Natural killer cell (primary cell): ENCODE data around the gene IRF9. TPM values are rescaled to one million over a fixed set of nuclear protein-coding genes. Genes with fewer than 3 reads are reported as not detected.

ENCODE experiments used
- ATAC-seq, 3 donors: fragments of 150-1000 bp in 2 of 3; fragments of 200-7000 bp in 1 of 3; cut with Tn5 transposase; 1 replicate in 1 of 3; 2 replicates in 2 of 3; pipeline ENCODE4 v1.10.0; 2021; ENCODE audit warnings: mild to moderate bottlenecking in 2 of 3, moderate library complexity in 2 of 3
- DNase-seq, 2 donors: peaks; one replicate each; pipeline versions ENCODE4 v3.0.0 to v3.0.0-alpha.2; 2013 to 2021; ENCODE audit warnings: mixed read lengths in 1 of 2
- H3K27ac ChIP-seq: one replicate; pipeline ENCODE4 v1.5.1; 2013; ENCODE audit warnings: mild to moderate bottlenecking, low read length
- H3K27me3 ChIP-seq: one replicate; pipeline ENCODE4 v1.6.1; 2013; ENCODE audit warnings: low read length; ENCODE audit not compliant: control insufficient read depth, insufficient read depth
- H3K36me3 ChIP-seq: one replicate; pipeline ENCODE4 v1.6.1; 2013; ENCODE audit warnings: low read length; ENCODE audit not compliant: control insufficient read depth, insufficient read depth
- H3K4me1 ChIP-seq: one replicate; pipeline ENCODE4 v1.6.1; 2013; ENCODE audit warnings: low read length; ENCODE audit not compliant: control insufficient read depth, insufficient read depth
- H3K4me3 ChIP-seq: one replicate; pipeline ENCODE4 v1.5.1; 2013; ENCODE audit warnings: low read length
- H3K9me3 ChIP-seq: one replicate; pipeline ENCODE4 v1.6.1; 2013; ENCODE audit warnings: low read length; ENCODE audit not compliant: control insufficient read depth, insufficient read depth
- H3K27ac Mint-ChIP-seq, 2 donors: one replicate each; pipeline ENCODE4 v1.8.0; 2022; ENCODE audit warnings: mild to moderate bottlenecking in 2 of 2, mixed read lengths in 2 of 2, moderate library complexity in 1 of 2
- H3K27me3 Mint-ChIP-seq, 2 donors: one replicate each; pipeline ENCODE4 v1.8.0; 2022; ENCODE audit warnings: low read depth in 2 of 2, mixed read lengths in 2 of 2
- H3K36me3 Mint-ChIP-seq: one replicate; pipeline ENCODE4 v1.8.0; 2022; ENCODE audit warnings: mixed read lengths
- H3K4me1 Mint-ChIP-seq, 2 donors: one replicate each; pipeline ENCODE4 v1.8.0; 2022; ENCODE audit warnings: mixed read lengths in 2 of 2
- H3K4me3 Mint-ChIP-seq: one replicate; pipeline ENCODE4 v1.8.0; 2022; ENCODE audit warnings: mild to moderate bottlenecking, moderate library complexity, mixed read lengths
- H3K9me3 Mint-ChIP-seq, 2 donors: one replicate each; pipeline ENCODE4 v1.8.0; 2022; ENCODE audit warnings: mixed read lengths in 2 of 2
- WGBS: methylation state at CpG from one replicate; pipeline ENCODE4 v1.1.7; 2013; ENCODE audit warnings: missing lambda C conversion rate; ENCODE audit not compliant: insufficient coverage; 5-methylcytosine and 5-hydroxymethylcytosine counted together
- intact Hi-C: fragments of 100-400 bp; cut with micrococcal nuclease; formaldehyde crosslinking; loops from one replicate; pipeline ENCODE4 v1.14.2; 2022
- total RNA-seq, 4 donors: library from RNA; stranded (reverse); fragments of 120-200 nt in 1 of 4; gene quantifications; one replicate each; pipeline versions ENCODE4 v1.2.3 to v1.2.4, GENCODE V29; 2013 to 2022
- TF ChIP-seq, protein P1 (sequence below): fragments of 200-600 bp; IDR thresholded peaks from one replicate; pipeline ENCODE4 v1.8.0; 2022; ENCODE audit warnings: antibody characterized with exemption

IRF9 gene
- total RNA-seq, 3 donors from 2014 or later (not counting 1 experiment from before 2014, with no cell fraction given): 178 to 348 (median 319) TPM

DNA sequence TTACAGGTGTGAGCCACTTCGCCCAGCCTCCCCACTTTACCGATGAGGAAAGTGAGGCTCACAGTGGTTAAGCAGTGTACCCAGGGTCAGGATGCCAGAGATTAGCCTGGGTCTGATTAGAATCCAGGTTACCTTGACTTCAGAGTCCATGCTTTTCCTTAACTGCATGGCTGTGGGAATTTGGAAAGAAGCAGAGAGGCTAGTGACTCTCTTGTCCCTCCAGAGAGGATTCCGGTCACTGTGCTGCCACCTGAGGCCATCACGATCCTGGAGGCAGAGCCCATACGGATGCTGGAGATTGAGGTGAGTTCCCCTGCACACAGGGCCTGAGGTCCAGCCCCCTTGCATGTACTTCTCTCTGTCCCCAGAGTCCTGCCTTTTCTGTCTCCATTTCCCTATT is 15.5 kb downstream of the IRF9 start:
- no peak overlapping the region for H3K4me3 Mint-ChIP-seq
- H3K4me3 ChIP-seq: no peak overlapping the region
- H3K27me3 Mint-ChIP-seq: no peaks in the 10 kb centered on the region
- H3K9me3 ChIP-seq: no peaks in the 10 kb centered on the region
- 98% methylated on average over 5 of the region's 5 CpGs for WGBS
- no peaks in the 10 kb centered on the region for H3K27me3 ChIP-seq
- H3K4me1 Mint-ChIP-seq: peaks cover 1 to 16% of the 10 kb centered on the region in 2 donors
- peaks cover 6% of the 10 kb centered on the region for H3K36me3 Mint-ChIP-seq
- no peak for DNase-seq
- no peak overlapping the region for H3K27ac Mint-ChIP-seq
- peaks cover 16% of the 10 kb centered on the region for H3K4me1 ChIP-seq
- intact Hi-C loops: no loop called here
- H3K27ac ChIP-seq: no peak overlapping the region
- TF ChIP-seq, protein P1, sequence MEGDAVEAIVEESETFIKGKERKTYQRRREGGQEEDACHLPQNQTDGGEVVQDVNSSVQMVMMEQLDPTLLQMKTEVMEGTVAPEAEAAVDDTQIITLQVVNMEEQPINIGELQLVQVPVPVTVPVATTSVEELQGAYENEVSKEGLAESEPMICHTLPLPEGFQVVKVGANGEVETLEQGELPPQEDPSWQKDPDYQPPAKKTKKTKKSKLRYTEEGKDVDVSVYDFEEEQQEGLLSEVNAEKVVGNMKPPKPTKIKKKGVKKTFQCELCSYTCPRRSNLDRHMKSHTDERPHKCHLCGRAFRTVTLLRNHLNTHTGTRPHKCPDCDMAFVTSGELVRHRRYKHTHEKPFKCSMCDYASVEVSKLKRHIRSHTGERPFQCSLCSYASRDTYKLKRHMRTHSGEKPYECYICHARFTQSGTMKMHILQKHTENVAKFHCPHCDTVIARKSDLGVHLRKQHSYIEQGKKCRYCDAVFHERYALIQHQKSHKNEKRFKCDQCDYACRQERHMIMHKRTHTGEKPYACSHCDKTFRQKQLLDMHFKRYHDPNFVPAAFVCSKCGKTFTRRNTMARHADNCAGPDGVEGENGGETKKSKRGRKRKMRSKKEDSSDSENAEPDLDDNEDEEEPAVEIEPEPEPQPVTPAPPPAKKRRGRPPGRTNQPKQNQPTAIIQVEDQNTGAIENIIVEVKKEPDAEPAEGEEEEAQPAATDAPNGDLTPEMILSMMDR: no peak
- H3K36me3 ChIP-seq: peaks cover 41% of the 10 kb centered on the region
- no peaks in the 10 kb centered on the region for H3K9me3 Mint-ChIP-seq
- no peak for ATAC-seq

DNA sequence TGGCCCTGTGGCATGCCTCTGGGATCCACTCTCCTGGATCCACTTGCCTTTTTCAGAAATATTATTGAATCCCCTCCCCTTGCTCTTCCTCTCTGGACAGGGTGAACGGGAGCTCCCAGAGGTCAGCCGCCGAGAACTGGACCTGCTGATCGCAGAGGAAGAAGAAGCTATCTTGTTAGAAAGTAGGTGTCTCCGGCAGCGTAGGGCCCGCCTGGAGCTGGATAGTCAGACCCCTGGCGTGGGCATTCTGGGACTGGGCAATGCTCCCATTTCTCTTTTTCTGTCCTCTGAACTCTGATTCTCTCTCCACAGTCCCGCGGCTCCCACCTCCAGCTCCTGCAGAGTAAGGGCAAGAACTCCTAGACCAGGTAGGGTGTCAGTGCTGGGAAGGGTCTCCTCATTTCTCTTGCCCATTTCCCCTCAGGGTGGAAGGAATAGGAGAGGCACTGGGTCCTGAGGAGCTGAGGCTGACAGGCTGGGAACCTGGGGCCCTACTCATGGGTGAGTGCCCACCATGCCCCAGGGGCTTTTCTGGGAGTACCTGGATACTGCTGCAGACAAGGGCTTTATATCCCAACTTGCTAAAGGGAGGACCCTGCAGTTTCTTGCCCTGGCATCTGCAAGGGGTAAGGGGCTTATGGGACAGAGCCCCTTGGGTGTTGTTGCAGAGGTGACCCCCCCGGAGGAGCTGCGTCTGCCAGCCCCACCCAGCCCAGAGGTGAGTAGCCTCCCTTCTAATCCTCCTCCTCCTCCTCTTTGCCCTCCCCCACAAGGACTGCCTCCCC is 16.2 kb downstream of the IRF9 start:
- peaks cover 41% of the 10 kb centered on the region for H3K36me3 ChIP-seq
- Mint-ChIP-seq H3K4me3 (no peak overlapping the region), H3K27me3 (no peaks in the 10 kb centered on the region)

DNA sequence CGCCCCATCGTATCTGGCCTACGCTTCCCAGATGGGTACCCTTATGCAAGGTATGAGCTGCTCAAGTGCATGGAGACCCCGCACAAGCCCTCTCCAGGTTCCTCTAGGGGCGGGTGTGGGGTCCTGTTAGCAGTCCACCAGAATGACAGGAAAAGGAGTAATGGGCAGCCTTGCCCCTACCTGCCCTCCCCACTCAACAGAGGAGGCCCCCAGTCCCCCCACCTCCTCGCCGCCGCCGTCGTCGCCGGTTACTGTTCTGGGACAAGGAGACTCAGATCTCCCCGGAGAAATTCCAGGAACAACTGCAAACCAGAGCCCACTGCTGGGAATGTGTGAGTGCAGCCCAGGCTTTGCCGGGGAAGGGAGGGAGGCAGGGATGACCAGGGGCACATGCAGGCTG is 16.8 kb downstream of the IRF9 start:
- WGBS: over 99% methylated on average over 14 of the region's 14 CpGs
- Mint-ChIP-seq H3K4me3 (no peak overlapping the region), H3K27ac (no peak overlapping the region), H3K36me3 (peaks cover 6% of the 10 kb centered on the region), H3K9me3 (no peaks in the 10 kb centered on the region), H3K4me1 (peaks cover 0 to 9% of the 10 kb centered on the region in 2 donors), H3K27me3 (no peaks in the 10 kb centered on the region)
- intact Hi-C loops: no loop called here
- Histone ChIP-seq H3K27me3 (no peaks in the 10 kb centered on the region), H3K9me3 (no peaks in the 10 kb centered on the region), H3K27ac (no peak overlapping the region), H3K4me3 (no peak overlapping the region), H3K36me3 (peaks cover 45% of the 10 kb centered on the region), H3K4me1 (peaks cover 3% of the 10 kb centered on the region)
- ATAC-seq (no peak), DNase-seq (no peak)
- TF ChIP-seq, protein P1: no peak

More for the DNA sequence above, 16.2 kb downstream of the IRF9 start:
- TF ChIP-seq, protein P1: no peak
- Histone ChIP-seq H3K27me3 (no peaks in the 10 kb centered on the region), H3K4me1 (peaks cover 10% of the 10 kb centered on the region), H3K9me3 (no peaks in the 10 kb centered on the region), H3K27ac (no peak overlapping the region), H3K4me3 (no peak overlapping the region)
- DNase-seq (no peak), ATAC-seq (no peak)
- Mint-ChIP-seq H3K9me3 (no peaks in the 10 kb centered on the region), H3K27ac (no peak overlapping the region), H3K36me3 (peaks cover 6% of the 10 kb centered on the region), H3K4me1 (peaks cover 0 to 10% of the 10 kb centered on the region in 2 donors)
- 98% methylated on average over 7 of the region's 12 CpGs for WGBS
- intact Hi-C loops: no loop called here
